SU-DHL-6 (cell line): ENCODE results near the gene MINDY1.

Experiments
- H2AFZ ChIP-seq: fragments of 200-600 bp; sonication (generic); 2 replicates; pipeline ENCODE4 v1.6.1; 2014; ENCODE audit warnings: low read depth, mild to moderate bottlenecking, moderate library complexity, mixed read lengths, antibody characterized with exemption, low read length; ENCODE audit not compliant: severe bottlenecking
- H3F3A ChIP-seq: fragments of 200-600 bp; shearing (Covaris generic); 2 replicates; pipeline ENCODE4 v1.6.0; 2016; ENCODE audit warnings: antibody characterized with exemption, mild to moderate bottlenecking; ENCODE audit not compliant: insufficient read depth
- H3K27ac ChIP-seq: fragments of 200-600 bp; sonication (generic); 2 replicates; pipeline ENCODE4 v1.5.1; 2016; ENCODE audit warnings: low read depth, mild to moderate bottlenecking, low read length, moderate library complexity, mixed read lengths
- H3K27me3 ChIP-seq: fragments of 200-600 bp; sonication (generic), shearing (Covaris generic); 2 replicates; pipeline ENCODE4 v1.6.0; 2014; ENCODE audit warnings: mild to moderate bottlenecking, low read length
- H3K36me3 ChIP-seq: fragments of 200-600 bp; sonication (generic); 2 replicates; pipeline ENCODE4 v1.6.1; 2014; ENCODE audit warnings: mild to moderate bottlenecking, low read length, mixed read lengths
- H3K4me2 ChIP-seq: fragments of 300-600, 200-600 bp; shearing (Covaris generic), sonication (generic); 2 replicates; pipeline ENCODE4 v1.6.0; 2014; ENCODE audit warnings: low read length, low read depth, mild to moderate bottlenecking; ENCODE audit not compliant: poor library complexity, severe bottlenecking
- H3K4me3 ChIP-seq: fragments of 200-600 bp; sonication (generic); 2 replicates; pipeline ENCODE4 v1.5.1; 2014; ENCODE audit warnings: antibody characterized with exemption, low read length, mild to moderate bottlenecking, mixed read lengths; ENCODE audit not compliant: insufficient read depth, poor library complexity, severe bottlenecking
- H3K79me2 ChIP-seq: fragments of 200-600 bp; sonication (generic); 2 replicates; pipeline ENCODE4 v1.6.1; 2014; ENCODE audit warnings: mild to moderate bottlenecking, low read length, moderate library complexity; ENCODE audit not compliant: insufficient read depth
- H3K9ac ChIP-seq: fragments of 200-600 bp; sonication (generic); 2 replicates; pipeline ENCODE4 v1.7.0; 2014; ENCODE audit warnings: mild to moderate bottlenecking, low read length
- H3K9me2 ChIP-seq: fragments of 200-600 bp; sonication (generic); replicated peaks from 2 replicates; pipeline ENCODE4 v1.6.1; 2014; ENCODE audit warnings: low read length; ENCODE audit not compliant: insufficient read depth
- H3K9me3 ChIP-seq: fragments of 200-600 bp; sonication (generic); 2 replicates; pipeline ENCODE4 v1.6.1; 2014; ENCODE audit warnings: low read length, mixed read lengths; ENCODE audit not compliant: insufficient read depth
- H4K20me1 ChIP-seq: fragments of 200-600 bp; sonication (generic); 2 replicates; pipeline ENCODE4 v1.6.1; 2014; ENCODE audit warnings: low read depth, mild to moderate bottlenecking, antibody characterized with exemption, low read length, moderate library complexity, mixed read lengths
- EZH2phosphoT487 ChIP-seq: fragments of 200-600 bp; sonication (generic), shearing (Covaris generic); conservative IDR thresholded peaks from 2 replicates; pipeline ENCODE4 v1.6.1; 2018; ENCODE audit warnings: mild to moderate bottlenecking, antibody characterized with exemption, low read length, moderate library complexity, mixed read lengths
- TF ChIP-seq, protein P1 (sequence below): fragments of 200-600 bp; sonication (generic); IDR thresholded peaks from one replicate; pipeline ENCODE4 v1.5.1; 2017; ENCODE audit warnings: antibody characterized with exemption, mild to moderate bottlenecking, low read length, moderate library complexity; ENCODE audit not compliant: insufficient read depth, poor library complexity, severe bottlenecking

MINDY1 gene

DNA sequence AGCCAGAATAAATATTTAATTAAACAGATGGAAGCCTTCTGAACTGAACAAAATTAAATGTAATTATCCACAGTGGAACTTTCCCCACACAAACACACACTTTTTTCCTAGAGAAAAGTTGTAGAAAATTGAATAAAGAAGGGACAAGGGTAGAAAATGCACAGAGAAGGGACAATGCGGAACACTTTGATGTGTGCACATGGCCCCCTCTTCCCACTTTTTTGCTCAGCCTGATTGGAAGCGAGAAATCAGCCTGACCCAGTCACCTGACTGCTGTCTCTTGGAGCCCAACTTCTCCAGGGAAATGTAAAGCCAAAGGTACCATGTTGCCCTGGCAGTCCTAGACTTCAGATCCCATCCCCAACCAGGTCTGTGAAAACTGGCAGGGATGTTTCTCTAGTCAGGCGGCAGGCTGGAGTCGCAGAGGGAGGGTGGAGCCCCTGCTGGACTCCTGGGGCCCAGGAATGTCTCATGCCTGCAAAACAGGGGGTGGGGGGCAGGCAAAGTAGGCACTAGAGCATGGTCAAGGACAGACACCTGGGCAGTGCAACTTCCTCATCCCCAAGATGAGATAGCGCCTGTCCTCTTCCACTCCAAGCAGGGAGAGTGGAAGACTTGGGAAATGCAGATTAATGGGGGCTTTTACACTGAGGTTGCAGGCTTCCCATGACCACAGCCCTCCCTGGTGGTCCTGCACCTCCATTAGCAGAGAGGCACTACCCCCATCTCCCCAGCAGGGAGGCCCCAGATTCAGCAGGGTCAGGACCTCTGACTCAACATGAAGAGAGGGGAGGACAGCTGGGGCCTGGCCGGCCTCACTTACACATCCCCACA, 34.9 kb downstream of the MINDY1 start:
- Histone ChIP-seq H3K9ac (peak overlapping the region; percentile 82; the same call in 1 of the 2 replicates), H3K9me3 (no peaks in the 10 kb centered on the region), H3F3A (peaks cover 18% of the 10 kb centered on the region), H3K27ac (no peak overlapping the region), H3K36me3 (no peaks in the 10 kb centered on the region), H2AFZ (no peak overlapping the region), H4K20me1 (no peaks in the 10 kb centered on the region), H3K79me2 (peaks cover 47% of the 10 kb centered on the region), H3K4me2 (peak overlapping the region; percentile 90), H3K27me3 (no peaks in the 10 kb centered on the region), H3K4me3 (no peak overlapping the region), H3K9me2 (no peaks in the 10 kb centered on the region)
- TF ChIP-seq, protein P1, sequence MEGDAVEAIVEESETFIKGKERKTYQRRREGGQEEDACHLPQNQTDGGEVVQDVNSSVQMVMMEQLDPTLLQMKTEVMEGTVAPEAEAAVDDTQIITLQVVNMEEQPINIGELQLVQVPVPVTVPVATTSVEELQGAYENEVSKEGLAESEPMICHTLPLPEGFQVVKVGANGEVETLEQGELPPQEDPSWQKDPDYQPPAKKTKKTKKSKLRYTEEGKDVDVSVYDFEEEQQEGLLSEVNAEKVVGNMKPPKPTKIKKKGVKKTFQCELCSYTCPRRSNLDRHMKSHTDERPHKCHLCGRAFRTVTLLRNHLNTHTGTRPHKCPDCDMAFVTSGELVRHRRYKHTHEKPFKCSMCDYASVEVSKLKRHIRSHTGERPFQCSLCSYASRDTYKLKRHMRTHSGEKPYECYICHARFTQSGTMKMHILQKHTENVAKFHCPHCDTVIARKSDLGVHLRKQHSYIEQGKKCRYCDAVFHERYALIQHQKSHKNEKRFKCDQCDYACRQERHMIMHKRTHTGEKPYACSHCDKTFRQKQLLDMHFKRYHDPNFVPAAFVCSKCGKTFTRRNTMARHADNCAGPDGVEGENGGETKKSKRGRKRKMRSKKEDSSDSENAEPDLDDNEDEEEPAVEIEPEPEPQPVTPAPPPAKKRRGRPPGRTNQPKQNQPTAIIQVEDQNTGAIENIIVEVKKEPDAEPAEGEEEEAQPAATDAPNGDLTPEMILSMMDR, result no peak
- TF ChIP-seq EZH2phosphoT487, result no peak

DNA sequence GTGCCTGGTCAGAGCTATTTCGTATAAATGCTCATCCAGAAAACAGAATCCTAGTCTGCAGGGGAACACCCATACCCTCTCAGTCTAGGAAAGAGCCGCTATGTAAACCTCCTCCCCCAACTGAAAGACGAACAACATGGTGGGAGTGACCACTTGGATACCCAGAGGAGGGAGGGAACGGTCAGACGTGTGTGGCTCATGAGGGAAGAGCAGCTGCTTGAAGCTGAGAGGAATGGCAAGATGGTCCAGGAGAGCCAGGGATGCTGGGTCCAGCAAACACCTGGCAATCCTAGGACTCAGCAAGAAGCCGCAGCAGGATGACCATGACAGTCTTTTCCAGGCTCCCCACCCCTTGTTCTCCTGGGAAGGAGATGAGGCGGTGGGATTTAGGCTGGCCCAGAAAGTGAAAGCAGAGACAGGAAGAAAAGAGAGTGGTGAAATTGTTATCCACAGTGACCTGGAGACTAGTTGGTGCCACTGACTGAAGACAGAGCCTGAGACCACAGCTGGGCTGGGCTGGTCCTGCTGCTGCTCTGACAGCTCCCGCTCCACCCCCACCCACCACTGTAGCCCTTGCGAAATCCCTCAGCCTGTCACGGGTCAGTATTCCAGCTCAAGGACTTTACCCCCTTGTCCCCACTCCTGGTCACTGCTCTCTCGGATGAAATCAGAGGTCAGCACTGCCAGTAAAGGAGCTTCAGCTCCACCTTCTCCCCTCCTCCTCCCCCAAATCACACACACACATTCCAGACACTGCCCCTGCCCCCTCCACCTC, 35.7 kb downstream of the MINDY1 start:
- Histone ChIP-seq H2AFZ (no peak overlapping the region), H3K27ac (no peak overlapping the region), H3K4me3 (no peak overlapping the region), H3K4me2 (no peak overlapping the region), H3K36me3 (no peaks in the 10 kb centered on the region), H3K9me3 (no peaks in the 10 kb centered on the region), H3K9ac (no peak overlapping the region), H4K20me1 (no peaks in the 10 kb centered on the region), H3K27me3 (no peaks in the 10 kb centered on the region), H3K79me2 (peaks cover 47% of the 10 kb centered on the region), H3K9me2 (no peaks in the 10 kb centered on the region), H3F3A (peaks cover 16% of the 10 kb centered on the region)
- TF ChIP-seq, protein P1, result no peak
- no peak for TF ChIP-seq EZH2phosphoT487

DNA sequence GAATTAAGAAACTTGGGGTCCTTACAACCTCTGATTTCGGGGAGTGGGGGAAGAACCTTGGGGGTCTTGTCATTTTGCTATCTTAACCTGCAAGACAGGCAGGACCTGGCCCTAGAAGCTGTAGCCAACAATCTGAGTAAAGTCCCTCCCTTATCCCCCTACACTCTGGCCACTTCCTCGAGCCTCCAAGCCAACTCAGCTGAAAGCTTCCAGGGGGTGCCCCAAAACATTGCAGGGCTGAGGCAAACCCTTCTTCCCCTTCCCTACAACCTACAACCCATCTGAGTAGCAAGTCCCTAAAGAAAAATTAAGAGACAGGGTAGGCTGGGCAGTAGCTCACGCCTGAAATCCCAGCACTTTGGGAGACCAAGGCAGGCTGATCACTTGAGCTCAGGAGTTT, 37.1 kb downstream of the MINDY1 start:
- Histone ChIP-seq H3F3A (peaks cover 13% of the 10 kb centered on the region; the same call in 1 of the 2 replicates), H2AFZ (no peak overlapping the region), H3K4me3 (no peak overlapping the region), H3K79me2 (peaks cover 47% of the 10 kb centered on the region), H3K4me2 (no peak overlapping the region), H4K20me1 (no peaks in the 10 kb centered on the region), H3K27ac (no peak overlapping the region), H3K9me2 (no peaks in the 10 kb centered on the region), H3K27me3 (no peaks in the 10 kb centered on the region), H3K9ac (no peak overlapping the region), H3K36me3 (peaks cover 3% of the 10 kb centered on the region; the same call in 1 of the 2 replicates), H3K9me3 (no peaks in the 10 kb centered on the region)
- TF ChIP-seq, protein P1, result no peak
- TF ChIP-seq EZH2phosphoT487, result no peak
